Astrocyte (in vitro differentiated cells and primary cell): ENCODE results near the gene USHBP1. TPM values are rescaled to one million over a fixed set of nuclear protein-coding genes. Genes with fewer than 3 reads are reported as not detected.

Experiments
- DNase-seq: peaks from one replicate; pipeline ENCODE4 v3.0.0-alpha.2; 2010; ENCODE audit warnings: low read depth
- FAIRE-seq: peaks from 2 replicates; lab custom pipeline; 2011; peaks lifted over from hg19 to GRCh38; lab: Jason Lieb, UNC
- H2AFZ ChIP-seq: 2 replicates; pipeline ENCODE4 v1.6.0; 2012; ENCODE audit warnings: low read depth, low read length, inconsistent platforms
- H3K27ac ChIP-seq: 2 replicates; pipeline ENCODE4 v1.5.1; 2011; ENCODE audit warnings: low read depth, low read length, inconsistent platforms
- H3K27me3 ChIP-seq: 2 replicates; pipeline ENCODE4 v1.6.0; 2011; ENCODE audit warnings: low read length, inconsistent platforms; ENCODE audit not compliant: insufficient read depth
- H3K36me3 ChIP-seq: 2 replicates; pipeline ENCODE4 v1.5.1; 2011; ENCODE audit warnings: low read length, inconsistent platforms; ENCODE audit not compliant: insufficient read depth
- H3K4me1 ChIP-seq: 2 replicates; pipeline ENCODE4 v1.5.1; 2011; ENCODE audit warnings: low read length, inconsistent platforms; ENCODE audit not compliant: insufficient read depth
- H3K4me2 ChIP-seq: 2 replicates; pipeline ENCODE4 v1.6.0; 2012; ENCODE audit warnings: low read length, inconsistent platforms
- H3K4me3 ChIP-seq: 2 replicates; pipeline ENCODE4 v1.5.1; 2011; ENCODE audit warnings: low read depth, mild to moderate bottlenecking, low read length, inconsistent platforms; ENCODE audit not compliant: insufficient read depth
- H3K79me2 ChIP-seq: 2 replicates; pipeline ENCODE4 v1.6.0; 2012; ENCODE audit warnings: mild to moderate bottlenecking, low read length, inconsistent platforms; ENCODE audit not compliant: insufficient read depth
- H3K9ac ChIP-seq: 2 replicates; pipeline ENCODE4 v1.6.0; 2012; ENCODE audit warnings: mild to moderate bottlenecking, low read length, inconsistent platforms
- H3K9me3 ChIP-seq: 2 replicates; pipeline ENCODE4 v1.5.1; 2012; ENCODE audit warnings: low read depth, mild to moderate bottlenecking, low read length, inconsistent platforms; ENCODE audit not compliant: insufficient read depth
- H4K20me1 ChIP-seq: 2 replicates; pipeline ENCODE4 v1.6.0; 2012; ENCODE audit warnings: low read length, inconsistent platforms; ENCODE audit not compliant: insufficient read depth
- H3K27ac Mint-ChIP-seq: one replicate; pipeline ENCODE4 v1.8.0; 2021; ENCODE audit warnings: mild to moderate bottlenecking, mixed read lengths; ENCODE audit not compliant: unreplicated experiment
- H3K27me3 Mint-ChIP-seq: one replicate; pipeline ENCODE4 v1.8.0; 2021; ENCODE audit warnings: low read depth, mixed read lengths; ENCODE audit not compliant: unreplicated experiment
- H3K36me3 Mint-ChIP-seq: one replicate; pipeline ENCODE4 v1.8.0; 2021; ENCODE audit warnings: low read depth, mixed read lengths; ENCODE audit not compliant: unreplicated experiment
- H3K4me1 Mint-ChIP-seq: one replicate; pipeline ENCODE4 v1.8.0; 2021; ENCODE audit warnings: low read depth, mixed read lengths; ENCODE audit not compliant: unreplicated experiment
- H3K4me3 Mint-ChIP-seq: one replicate; pipeline ENCODE4 v1.8.0; 2021; ENCODE audit warnings: mild to moderate bottlenecking, moderate library complexity, mixed read lengths; ENCODE audit not compliant: unreplicated experiment
- H3K9me3 Mint-ChIP-seq: one replicate; pipeline ENCODE4 v1.8.0; 2021; ENCODE audit warnings: mild to moderate bottlenecking, mixed read lengths; ENCODE audit not compliant: unreplicated experiment
- EZH2 ChIP-seq: IDR thresholded peaks from 2 replicates; pipeline ENCODE4 v1.6.1; 2012; ENCODE audit warnings: mild to moderate bottlenecking, low read length, inconsistent platforms; ENCODE audit not compliant: insufficient read depth
- total RNA-seq: library from RNA; stranded (reverse); gene quantifications from 2 replicates; pipeline ENCODE4 v1.2.1, GENCODE V29; 2021
- TF ChIP-seq, protein P1 (sequence below): IDR thresholded peaks from 2 replicates; pipeline ENCODE4 v1.5.1; 2011; ENCODE audit warnings: low read depth, mild to moderate bottlenecking, inconsistent platforms, low read length, moderate library complexity; ENCODE audit not compliant: insufficient read depth

Gene USHBP1
- total RNA-seq, 1 donor from 2014 or later, result 0.27 TPM

DNA sequence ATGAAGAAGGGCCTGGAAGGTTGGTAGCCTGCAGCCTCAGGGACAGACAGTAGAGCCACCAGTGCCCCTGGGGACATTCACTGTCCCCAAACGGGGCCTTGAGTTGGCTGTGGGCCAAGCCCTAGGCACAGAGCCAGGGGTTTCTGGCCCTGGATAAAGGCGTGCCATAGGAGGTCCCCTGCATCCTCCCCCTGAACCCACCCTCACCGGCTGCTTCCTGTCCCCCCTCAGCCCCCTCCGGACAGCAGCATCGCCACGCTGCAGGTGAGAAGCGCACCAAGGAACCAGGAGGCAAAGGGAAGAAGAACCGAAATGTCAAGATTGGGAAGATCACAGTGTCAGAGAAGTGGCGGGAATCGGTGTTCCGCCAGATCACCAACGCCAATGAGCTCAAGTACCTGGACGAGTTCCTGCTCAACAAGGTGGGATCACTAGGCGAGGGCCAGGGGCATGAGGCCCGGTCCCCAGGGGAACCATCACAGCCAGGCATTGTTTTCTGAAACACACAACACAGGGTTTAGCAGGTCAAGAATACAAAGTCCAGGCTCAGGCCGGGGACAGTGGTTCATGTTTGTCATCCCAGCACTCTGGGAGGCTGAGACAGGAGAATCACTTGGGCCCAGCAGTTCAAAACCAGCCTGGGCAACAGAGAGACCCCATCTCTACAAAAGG lies 64.0 kb downstream of the USHBP1 start:
- H3K4me2 ChIP-seq, result no peak overlapping the region
- no peaks in the 10 kb centered on the region for H3K9me3 ChIP-seq
- H2AFZ ChIP-seq, result no peak overlapping the region
- no peak overlapping the region for H3K27ac Mint-ChIP-seq
- FAIRE-seq (no peak), DNase-seq (no peak)
- no peak overlapping the region for H3K4me3 Mint-ChIP-seq
- peaks cover 18% of the 10 kb centered on the region for H4K20me1 ChIP-seq
- no peaks in the 10 kb centered on the region for H3K4me1 Mint-ChIP-seq
- TF ChIP-seq EZH2, result no peak
- TF ChIP-seq, protein P1, sequence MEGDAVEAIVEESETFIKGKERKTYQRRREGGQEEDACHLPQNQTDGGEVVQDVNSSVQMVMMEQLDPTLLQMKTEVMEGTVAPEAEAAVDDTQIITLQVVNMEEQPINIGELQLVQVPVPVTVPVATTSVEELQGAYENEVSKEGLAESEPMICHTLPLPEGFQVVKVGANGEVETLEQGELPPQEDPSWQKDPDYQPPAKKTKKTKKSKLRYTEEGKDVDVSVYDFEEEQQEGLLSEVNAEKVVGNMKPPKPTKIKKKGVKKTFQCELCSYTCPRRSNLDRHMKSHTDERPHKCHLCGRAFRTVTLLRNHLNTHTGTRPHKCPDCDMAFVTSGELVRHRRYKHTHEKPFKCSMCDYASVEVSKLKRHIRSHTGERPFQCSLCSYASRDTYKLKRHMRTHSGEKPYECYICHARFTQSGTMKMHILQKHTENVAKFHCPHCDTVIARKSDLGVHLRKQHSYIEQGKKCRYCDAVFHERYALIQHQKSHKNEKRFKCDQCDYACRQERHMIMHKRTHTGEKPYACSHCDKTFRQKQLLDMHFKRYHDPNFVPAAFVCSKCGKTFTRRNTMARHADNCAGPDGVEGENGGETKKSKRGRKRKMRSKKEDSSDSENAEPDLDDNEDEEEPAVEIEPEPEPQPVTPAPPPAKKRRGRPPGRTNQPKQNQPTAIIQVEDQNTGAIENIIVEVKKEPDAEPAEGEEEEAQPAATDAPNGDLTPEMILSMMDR, result no peak
- no peaks in the 10 kb centered on the region for H3K27me3 Mint-ChIP-seq
- no peak overlapping the region for H3K9ac ChIP-seq
- no peak overlapping the region for H3K4me3 ChIP-seq
- H3K9me3 Mint-ChIP-seq, result peaks cover 2% of the 10 kb centered on the region
- H3K36me3 Mint-ChIP-seq, result peaks cover 46% of the 10 kb centered on the region
- H3K79me2 ChIP-seq, result no peaks in the 10 kb centered on the region
- H3K27me3 ChIP-seq, result no peaks in the 10 kb centered on the region
- peaks cover 25% of the 10 kb centered on the region for H3K36me3 ChIP-seq
- H3K27ac ChIP-seq, result no peak overlapping the region
- H3K4me1 ChIP-seq, result no peaks in the 10 kb centered on the region

Other genes with a start within 250 kb of the USHBP1 start
- gene CPAMD8, start 237.9 kb downstream of the USHBP1 start, total RNA-seq, result 1.4 and 1.9 TPM in 2 replicates
- gene HAUS8, start 189.3 kb downstream of the USHBP1 start, total RNA-seq, result 5.6 and 7.6 TPM in 2 replicates
- gene MYO9B, start 189.0 kb downstream of the USHBP1 start, total RNA-seq, result 117 and 123 TPM in 2 replicates
- gene USE1, start 49.4 kb downstream of the USHBP1 start, total RNA-seq, result 19.2 and 19.8 TPM in 2 replicates
- gene OCEL1, start 38.5 kb downstream of the USHBP1 start, total RNA-seq, result 12.3 and 13.5 TPM in 2 replicates
- gene NR2F6, start 18.8 kb downstream of the USHBP1 start, total RNA-seq, result 63.5 and 72.8 TPM in 2 replicates
- gene BABAM1, start 2.7 kb upstream of the USHBP1 start, total RNA-seq, result 112 and 115 TPM in 2 replicates
- gene ANKLE1, start 17.2 kb upstream of the USHBP1 start, total RNA-seq, result 1.0 and 1.8 TPM in 2 replicates
- gene ABHD8, start 38.7 kb upstream of the USHBP1 start, total RNA-seq, result 8.5 and 9.4 TPM in 2 replicates
- gene MRPL34, start 41.1 kb upstream of the USHBP1 start, total RNA-seq, result 64.8 and 65.1 TPM in 2 replicates
- 115 and 123 TPM in 2 replicates for gene DDA1, start 44.8 kb upstream of the USHBP1 start, total RNA-seq
- 8.1 and 9.0 TPM in 2 replicates for gene ANO8, start 70.1 kb upstream of the USHBP1 start, total RNA-seq
- gene GTPBP3, start 72.8 kb upstream of the USHBP1 start, total RNA-seq, result 21.4 and 21.7 TPM in 2 replicates
- 0.77 and 0.95 TPM in 2 replicates for gene PLVAP, start 112.6 kb upstream of the USHBP1 start, total RNA-seq
- 14.1 and 15.5 TPM in 2 replicates for gene CCDC194, start 129.5 kb upstream of the USHBP1 start, total RNA-seq
- gene BST2, start 140.9 kb upstream of the USHBP1 start, total RNA-seq, result 301 and 376 TPM in 2 replicates
- 41.0 and 50.1 TPM in 2 replicates for gene MVB12A, start 155.3 kb upstream of the USHBP1 start, total RNA-seq
- 0.19 and 0.23 TPM in 2 replicates for gene TMEM221, start 183.9 kb upstream of the USHBP1 start, total RNA-seq
- gene NXNL1, start 196.2 kb upstream of the USHBP1 start, total RNA-seq, result not detected in 2 replicates
- gene SLC27A1, start 205.8 kb upstream of the USHBP1 start, total RNA-seq, result 9.5 and 10.5 TPM in 2 replicates
- 102 and 109 TPM in 2 replicates for gene PGLS, start 246.9 kb upstream of the USHBP1 start, total RNA-seq